ENCODE data around the gene MYL9.

The MYL9 gene

DNA sequence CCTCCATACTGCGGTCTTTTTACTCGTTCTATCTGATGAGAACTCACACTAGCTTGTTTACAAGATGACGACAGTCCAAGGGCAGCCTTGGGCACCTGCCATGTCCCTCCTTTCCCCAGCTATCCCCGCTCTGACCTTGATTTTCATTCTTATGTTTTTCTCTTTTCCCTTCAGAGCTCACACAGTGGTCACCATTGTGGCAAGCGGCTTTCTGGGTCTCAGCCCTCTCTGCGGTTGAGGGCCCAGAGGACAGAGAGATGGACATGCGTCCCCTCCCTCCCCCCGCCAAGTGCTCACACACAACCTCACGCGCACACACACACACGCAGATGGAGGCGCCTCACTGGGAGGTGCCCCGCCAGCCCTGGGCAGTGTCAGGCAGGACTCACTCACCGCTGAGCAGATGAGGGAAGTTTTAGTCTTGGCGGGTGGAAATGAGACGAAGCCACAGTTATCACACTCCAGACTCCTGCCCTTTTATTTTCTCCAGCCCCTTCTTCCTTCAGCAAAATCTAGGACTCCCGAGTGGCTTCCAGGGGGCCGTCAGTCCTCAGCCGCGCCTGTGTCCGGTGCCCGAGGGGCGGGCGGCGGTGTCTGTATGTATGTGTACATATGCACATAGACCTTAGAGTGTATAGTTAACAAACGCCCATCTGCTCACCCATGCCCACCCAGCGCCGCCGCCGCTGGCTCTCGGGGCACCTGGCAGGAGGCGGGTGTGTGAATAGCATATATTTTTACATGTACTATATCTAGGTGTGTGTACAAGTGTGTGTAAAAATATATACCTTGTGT lies 13.8 kb upstream of the MYL9 start:
- DNase-seq = no peak

DNA sequence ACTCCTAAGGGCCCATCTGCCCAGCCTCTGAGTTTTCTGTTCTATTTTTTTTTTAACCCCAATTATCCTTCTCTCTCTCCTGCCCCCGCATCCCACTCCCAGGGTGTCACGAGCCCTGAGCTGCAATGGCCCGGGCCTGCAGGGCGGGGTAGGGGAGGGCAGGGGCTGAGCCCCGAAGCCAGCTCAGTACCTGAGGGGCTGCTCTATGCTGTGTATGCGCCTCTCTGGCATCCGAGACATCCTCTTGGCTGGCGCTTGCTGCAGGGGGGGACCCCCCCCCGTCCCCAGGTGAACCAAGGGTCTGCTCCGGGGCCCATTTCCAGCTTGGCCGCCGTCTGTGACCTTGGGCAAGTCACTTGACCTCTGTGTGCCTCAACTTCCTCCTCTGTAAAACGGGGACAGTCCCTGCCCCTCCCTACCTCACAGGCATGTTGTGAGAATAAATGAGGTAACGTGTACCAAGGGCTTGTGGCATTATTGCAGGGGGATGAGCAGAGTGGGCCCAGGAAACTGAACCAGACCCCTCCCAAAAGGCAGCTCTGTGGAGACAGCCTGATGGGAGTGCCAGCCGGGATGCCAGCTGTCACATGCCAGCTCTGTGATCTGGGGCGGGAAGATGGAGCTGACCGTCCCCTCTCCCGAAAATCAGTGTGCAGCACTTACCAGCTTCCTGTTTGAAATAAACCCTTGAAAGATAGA lies 13.0 kb upstream of the MYL9 start:
- DNase-seq = no peak

DNA sequence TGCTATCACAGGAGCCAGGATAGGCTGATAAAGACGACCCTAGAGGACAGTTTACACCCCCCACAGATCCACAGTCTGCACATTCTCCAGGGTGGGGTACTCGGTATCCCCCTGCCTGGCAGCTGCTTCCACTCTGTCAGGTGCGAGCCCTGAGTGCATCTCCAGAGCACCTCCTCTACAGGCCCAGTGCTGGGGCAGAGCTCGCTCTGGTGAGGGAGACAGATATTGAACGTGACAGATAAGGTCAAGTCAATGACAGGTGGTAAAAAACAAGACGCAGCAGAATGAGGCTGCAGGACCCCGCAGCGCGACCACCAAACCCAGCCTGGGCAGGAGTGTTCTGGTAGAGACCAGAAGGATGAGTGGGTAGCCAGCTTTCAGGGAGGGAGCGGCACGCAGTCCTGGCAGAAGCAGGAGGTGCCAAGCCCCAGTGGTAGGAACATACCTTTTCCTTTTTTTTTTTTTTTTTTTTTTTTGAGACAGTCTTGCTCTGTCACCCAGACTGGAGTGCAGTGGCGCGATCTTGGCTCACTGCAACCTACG lies 12.4 kb upstream of the MYL9 start:
- DNase-seq = no peak

DNA sequence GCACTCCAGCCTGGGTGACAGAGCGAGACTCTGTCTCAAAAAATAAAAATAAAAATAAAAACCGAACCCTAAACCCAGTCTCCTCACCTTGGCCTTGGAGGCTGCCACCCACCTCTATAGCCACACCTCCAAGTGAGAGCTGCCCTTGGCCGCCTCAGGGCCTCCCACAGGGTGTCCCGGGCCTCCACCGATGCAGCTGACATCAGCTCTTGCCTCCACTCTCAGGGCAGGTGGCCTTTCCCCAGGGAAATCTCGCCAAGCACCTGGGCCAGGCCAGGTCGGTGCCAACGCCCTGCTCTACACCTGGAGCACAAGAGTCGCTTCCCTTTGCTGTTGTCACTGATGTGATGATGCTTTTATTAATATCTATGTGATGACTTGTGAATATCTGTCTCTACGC lies 8.9 kb upstream of the MYL9 start:
- DNase-seq = peak; percentile 5

DNA sequence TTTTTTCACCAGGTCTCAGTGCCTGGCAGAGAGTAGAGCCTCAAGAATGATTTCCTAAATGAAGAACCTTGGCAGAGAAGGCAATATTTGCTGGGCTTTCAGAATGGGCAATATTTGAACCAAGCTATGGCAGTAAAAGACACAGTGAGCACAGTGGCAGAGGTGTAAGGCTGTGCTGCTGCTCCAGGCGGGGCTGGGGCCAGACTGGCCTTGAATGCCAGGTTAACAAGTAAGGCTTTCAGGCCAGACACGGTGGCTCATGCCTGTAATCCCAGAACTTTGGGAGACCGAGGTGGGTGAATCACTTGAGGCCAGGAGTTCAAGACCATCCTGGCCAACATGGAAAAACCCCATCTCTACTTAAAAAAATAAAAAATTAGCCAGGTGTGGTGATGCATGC lies 8.5 kb upstream of the MYL9 start:
- DNase-seq = no peak

DNA sequence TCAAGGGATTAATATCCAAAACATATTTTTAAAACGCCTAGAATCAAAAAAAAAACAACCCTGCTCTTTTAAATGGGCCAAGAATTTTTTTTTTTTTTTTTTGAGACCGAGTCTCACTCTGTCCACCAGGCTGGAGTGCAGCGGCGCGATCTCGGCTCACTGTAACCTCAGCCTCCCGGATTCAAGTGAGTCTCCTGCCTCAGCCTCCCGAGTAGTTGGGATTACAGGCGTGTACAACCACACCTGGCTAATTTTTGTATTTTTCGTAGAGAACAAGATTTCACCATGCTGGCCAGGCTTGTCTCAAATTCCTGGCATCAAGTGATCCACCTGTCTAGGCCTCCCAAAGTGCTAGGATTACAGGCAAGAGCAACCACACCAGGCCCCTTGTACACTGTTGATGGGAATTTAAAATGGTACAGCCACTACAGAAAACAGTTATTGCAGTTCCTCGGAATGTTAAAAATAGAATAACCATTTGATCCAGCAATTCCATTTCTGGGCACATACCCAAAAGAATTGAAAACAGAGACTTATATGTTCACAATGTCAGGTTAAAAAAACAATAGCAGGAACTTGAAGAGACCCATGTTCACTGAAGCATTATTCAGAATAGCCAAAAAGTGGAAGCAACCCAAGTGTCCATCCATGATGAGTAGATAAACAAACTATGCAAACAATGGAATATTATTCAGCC lies 3.1 kb upstream of the MYL9 start:
- DNase-seq = no peak

DNA sequence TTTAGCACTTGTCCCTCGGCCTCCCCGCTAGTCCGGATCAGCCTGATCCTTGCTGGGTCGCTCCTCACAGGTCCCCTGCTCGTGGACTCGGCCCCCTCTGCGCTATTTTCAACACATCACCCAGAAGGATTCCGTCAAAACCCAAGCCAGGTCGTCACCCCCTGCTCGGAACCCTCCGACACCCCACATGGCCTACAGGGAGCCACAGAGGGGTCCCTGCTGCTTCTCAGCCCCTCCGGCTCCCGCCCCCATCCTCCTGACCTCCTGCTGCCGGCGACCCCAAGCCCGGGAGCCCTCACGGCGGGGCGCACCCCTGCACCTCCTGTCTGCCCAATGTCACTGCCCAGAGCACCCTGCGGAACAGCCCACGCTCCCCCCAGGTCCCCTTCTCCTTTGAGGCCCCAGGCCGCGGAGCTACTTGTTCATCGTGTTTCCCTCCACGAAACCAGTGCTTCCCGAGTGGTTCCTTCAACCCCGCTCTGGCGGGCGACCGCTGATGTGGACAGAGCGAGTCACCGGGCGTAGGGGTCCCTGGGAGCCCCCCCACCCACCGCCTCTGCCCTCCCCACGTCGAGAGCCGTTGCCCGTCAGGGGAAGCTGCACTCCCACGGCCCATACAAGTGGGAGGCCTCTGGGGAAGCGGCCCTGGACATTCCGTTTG lies 638 bp upstream of the MYL9 start:
- DNase-seq = no peak

DNA sequence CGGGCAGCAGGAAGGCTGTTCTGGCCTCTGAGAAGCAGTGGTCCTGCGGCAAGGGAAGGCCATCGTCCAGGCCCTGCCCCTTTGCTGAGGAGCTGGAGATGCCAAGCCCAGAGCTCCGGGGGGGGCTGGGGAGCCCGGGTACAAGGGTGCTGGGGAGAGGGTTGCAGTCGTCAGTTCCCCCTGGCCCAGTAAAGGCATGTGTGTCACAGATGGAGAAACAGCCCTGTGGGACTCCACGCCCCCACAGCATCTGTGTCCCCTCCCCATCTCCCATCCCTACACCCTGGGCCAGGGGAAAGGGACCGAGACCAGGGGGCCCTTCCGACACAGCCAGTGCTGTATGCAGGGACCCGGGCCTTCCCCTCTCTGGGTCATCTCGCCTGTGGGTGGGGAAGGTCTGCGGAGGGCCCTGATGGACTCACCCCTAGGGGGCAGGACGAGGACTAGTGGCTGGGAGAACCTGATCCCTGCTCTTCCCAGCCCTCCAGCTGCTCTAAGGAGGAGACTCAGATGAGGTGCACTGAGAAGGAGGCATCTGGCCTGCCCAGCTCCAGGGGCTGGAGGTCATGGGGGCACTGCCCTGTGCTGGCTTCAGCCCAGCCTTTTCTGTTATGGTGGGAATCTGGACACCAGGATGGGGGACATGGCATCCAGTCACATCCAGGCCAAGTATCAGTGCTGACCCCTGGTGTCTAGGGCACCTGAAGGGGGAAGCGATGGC lies 609 bp downstream of the MYL9 start:
- DNase-seq = no peak

DNA sequence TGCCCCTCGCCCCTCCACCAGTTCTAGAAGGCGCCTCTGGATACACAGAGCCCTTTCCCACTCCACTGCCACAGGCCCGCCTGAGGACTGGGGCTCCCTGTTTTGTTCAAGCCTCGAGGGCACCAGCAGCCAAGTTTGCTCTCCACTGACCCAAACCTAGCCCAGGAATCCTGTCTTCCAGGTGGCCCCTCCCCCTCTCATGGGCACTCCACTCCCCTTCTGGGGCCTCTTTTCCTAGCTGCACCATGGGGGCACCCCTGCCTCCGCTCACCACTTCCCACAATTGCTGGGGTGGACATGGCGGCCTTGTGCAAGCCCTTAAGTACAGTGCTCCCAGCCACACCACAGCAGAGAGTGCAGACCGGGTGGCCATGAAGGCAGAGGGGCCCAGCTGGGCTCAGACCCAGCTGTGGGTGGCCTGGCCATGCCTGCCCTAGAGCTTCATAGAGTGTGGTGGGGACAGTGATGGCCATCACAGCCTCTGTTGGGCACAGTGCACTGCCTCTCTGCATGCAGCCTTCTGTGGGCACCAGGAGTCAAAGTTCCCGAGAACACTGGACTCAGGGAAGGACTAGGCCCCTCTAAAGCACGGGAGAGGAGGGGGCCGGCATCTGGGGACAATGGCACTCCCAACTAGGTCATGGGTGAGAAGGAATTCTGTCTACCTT lies 1.3 kb downstream of the MYL9 start:
- DNase-seq = no peak

DNA sequence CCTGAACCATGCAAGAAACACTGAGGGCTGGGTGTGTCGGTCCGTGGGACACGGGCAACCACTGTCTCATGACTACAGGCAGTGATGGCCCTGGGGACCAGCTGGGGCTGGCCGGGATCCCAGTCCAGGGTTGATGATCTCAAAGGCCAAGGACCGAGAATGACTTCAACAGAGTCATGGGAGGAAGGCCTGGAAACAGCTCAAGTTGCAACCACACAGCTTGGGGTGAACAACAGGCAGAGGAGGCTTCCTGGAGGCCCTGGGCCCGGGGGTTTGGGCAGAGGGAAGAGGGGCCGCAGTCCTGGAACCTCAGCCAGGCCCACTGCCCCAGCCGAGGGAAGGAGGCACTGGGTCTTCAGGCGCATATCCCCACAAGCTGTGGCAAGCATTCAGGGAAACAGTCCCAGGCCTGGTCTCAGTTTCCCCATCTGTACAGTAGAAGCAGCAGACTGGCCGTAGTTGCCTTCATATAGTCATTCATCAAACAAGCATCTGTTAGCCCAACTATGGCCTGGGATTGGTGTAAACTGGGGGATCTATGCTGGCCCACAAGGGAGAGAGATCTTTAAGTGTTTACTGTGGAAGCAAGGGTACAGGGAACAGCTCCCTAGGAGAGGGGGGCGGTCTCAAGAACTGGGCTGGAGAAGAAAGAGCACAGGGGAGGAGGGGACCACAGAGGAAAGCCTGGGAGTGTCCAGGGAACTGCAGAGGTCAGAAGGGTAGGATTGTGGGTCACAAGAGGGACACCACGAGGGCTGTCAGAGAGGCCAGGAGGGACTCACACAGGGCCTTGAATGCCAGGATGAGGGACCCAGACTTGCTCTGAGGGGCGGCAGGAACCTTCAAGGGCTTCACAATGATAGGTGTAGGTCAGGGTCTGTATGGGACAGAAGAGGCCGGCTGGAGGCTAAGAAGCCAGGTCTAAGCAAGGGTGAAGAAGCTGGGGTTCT lies 2.1 kb downstream of the MYL9 start:
- no peak for DNase-seq

DNA sequence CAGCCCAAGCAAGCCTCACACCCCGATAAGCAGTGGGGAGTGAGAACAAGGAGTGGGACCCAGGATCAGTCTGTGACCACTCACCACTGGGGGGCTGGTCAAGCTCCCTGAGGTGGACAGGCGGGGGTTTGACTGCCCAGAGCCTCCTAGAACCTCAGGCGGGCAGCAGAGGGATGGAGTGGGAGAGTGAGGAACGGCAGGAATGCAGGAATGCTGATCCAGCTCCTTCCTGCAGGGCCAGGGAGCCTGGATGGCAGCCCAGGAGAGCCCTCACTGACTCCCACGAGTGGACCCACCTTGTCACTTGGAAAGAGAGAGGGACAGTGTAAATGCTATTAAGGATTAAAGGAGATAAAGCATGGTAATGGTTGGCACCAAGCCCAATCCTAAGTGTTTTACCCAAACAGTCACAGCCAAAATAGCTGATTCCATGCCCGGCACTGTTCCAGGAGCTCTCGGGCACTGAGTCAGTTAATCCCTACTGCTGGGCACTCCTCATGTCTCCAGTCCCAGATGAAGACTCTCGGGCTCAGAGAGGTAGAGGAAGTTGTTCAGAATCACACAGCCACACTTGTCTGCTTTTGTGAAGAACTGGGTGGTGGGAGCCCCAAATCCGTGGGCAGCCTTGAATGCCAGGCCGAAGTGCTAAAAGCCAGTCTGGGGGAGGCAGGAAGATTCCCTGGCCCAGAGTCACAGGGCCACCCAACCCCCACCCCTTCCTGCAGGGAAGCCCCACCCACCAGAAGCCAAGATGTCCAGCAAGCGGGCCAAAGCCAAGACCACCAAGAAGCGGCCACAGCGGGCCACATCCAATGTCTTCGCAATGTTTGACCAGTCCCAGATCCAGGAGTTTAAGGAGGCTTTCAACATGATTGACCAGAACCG lies 3.1 kb downstream of the MYL9 start:
- DNase-seq = peak; percentile 10

DNA sequence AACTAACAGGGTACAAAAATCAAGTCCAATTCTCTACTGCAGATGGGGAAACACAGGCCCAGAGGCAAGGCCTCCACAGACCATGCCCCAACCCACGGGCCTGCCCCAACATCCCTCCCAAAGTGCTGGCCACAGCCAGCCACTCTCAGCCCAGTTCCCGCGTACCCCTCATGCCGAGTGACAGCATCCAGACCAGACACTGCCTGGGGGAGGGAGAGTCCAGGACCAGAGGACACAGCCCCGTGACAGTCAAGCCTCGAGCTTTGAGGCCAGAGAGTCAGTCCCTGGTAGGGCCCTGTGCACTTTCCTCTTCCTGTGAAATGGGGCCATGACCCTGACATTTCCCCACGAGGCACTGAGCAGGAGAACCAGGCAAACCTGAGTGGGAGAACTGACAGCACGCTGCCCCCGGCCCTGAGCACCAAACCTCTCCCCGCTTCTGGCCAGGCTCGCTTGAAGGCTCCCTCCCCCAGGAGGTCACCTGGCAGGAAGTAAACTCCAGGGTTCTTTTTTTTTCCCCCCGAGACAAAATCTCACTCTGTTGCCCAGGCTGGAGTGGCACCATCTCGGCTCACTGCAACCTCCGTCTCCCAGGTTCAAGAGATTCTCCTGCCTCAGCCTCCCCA lies 4.9 kb downstream of the MYL9 start:
- DNase-seq = no peak

DNA sequence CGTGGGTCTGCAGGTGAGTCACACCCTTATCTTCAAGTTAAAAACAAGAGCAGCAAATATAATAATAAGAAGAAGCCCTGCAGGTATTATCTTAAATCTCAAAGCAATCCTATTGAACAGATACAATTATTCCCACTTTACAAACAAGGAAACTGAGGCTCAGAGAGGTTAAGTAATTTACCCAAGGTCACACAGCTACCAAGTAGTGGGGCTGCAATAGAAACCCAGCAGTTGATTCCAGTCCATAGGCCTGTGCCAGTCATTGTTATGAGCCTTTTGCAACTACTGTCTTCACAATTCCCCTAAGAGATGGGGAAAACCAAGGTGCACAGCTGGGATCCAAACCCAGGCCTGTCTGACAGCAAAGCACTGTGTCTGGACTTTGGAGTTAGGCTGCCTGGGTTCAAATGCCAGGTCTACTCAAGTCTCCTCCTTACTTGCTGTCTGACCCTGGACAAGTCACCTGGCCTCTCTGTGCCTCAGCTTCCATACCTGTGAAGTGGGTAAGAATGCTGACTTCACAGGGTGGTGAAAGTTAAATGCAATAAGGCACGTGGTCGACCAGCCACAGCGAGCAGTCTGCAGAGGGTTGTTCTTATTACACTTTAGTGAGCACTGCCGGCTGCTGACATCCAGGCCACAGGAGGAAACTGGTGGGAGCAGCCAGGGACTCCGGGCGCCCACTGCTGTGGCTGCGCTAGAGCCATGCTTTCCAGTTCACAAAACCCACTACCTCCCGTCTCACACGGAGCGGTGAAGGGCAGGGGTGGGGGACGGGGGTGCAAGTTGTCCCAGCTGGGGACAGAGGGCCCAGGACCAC lies 6.1 kb downstream of the MYL9 start:
- DNase-seq = no peak

DNA sequence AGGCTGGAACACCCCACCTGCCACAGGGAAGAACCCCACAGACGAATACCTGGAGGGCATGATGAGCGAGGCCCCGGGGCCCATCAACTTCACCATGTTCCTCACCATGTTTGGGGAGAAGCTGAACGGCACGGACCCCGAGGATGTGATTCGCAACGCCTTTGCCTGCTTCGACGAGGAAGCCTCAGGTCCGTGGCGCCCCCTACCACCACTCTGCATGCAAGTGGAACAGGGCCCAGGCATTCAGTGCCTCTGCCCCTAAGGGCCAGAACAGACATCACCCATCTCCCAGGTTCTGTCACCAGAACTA lies 6.6 kb downstream of the MYL9 start:
- DNase-seq = no peak

DNA sequence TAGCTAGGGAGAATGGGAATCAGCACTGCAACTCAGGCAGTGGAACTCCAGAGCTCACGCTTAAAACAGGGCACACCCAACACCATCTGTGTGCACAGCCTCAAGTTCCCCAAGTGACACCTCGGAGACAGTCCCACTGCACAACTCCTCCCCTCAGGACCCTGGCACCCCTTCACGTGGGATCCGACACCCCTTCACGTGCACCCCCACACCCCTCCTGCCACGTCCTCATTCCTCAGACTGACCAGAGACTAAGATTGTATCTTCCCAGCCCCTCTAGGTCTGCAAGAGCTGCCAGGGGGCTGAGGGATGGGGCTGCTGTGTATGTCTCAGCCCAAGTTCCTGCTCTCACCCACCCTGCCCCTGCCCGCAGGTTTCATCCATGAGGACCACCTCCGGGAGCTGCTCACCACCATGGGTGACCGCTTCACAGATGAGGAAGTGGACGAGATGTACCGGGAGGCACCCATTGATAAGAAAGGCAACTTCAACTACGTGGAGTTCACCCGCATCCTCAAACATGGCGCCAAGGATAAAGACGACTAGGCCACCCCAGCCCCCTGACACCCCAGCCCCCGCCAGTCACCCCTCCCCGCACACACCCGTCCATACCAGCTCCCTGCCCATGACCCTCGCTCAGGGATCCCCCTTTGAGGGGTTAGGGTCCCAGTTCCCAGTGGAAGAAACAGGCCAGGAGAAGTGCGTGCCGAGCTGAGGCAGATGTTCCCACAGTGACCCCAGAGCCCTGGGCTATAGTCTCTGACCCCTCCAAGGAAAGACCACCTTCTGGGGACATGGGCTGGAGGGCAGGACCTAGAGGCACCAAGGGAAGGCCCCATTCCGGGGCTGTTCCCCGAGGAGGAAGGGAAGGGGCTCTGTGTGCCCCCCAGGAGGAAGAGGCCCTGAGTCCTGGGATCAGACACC lies 7.6 kb downstream of the MYL9 start:
- no peak for DNase-seq

DNA sequence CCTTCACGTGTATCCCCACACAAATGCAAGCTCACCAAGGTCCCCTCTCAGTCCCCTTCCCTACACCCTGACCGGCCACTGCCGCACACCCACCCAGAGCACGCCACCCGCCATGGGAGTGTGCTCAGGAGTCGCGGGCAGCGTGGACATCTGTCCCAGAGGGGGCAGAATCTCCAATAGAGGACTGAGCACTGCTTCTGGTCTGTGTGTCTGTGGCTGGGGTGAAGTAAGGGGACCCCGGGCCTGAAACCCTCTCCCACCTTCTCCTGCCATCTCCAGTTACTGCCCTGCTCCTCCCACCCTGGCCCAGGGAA lies 8.3 kb downstream of the MYL9 start:
- DNase-seq = no peak

Data from NCI-H1092 treated with DMSO at 0.1 percent for 48 hours (cell line).